Gastroesophageal sphincter (tissue), 4 donors: ENCODE measurements around the gene TMCO2. TPM values are rescaled to one million over a fixed set of nuclear protein-coding genes. Genes with fewer than 3 reads are reported as not detected.

Source experiments
- ATAC-seq: fragments of 150-250 bp; one replicate; pipeline ENCODE4 v1.9.1; 2016; ENCODE audit warnings: mild to moderate bottlenecking, moderate library complexity
- H3K27ac ChIP-seq, 4 donors: fragments of 200-600 bp; sonication (generic) in 3 of 4; 1 replicate in 3 of 4; 2 replicates in 1 of 4; pipeline ENCODE4 v1.5.1; 2016 to 2019
- H3K27me3 ChIP-seq: fragments of 200-600 bp; sonication (generic); one replicate; pipeline ENCODE4 v1.5.1; 2019
- H3K36me3 ChIP-seq, 2 donors: fragments of 200-600 bp; sonication (generic); one replicate each; pipeline ENCODE4 v1.5.1; 2019; ENCODE audit warnings: control low read depth in 1 of 2
- H3K4me1 ChIP-seq, 3 donors: fragments of 200-600 bp; sonication (generic); 1 replicate in 2 of 3; 2 replicates in 1 of 3; pipeline ENCODE4 v1.5.1; 2016 to 2019; ENCODE audit warnings: control low read depth in 2 of 3
- H3K4me3 ChIP-seq, 2 donors: fragments of 200-600 bp; sonication (generic); one replicate each; pipeline ENCODE4 v1.5.1; 2019; ENCODE audit warnings: mild to moderate bottlenecking in 1 of 2, moderate library complexity in 1 of 2
- H3K9me3 ChIP-seq, 3 donors: fragments of 200-600 bp; sonication (generic); one replicate each; pipeline ENCODE4 v1.5.1; 2017 to 2019; ENCODE audit warnings: control low read depth in 2 of 3
- CTCF ChIP-seq, 4 experiments: fragments of 200-600 bp in 2 of 4; fragments of 450-650 bp in 2 of 4; sonication (generic) in 1 of 4; IDR thresholded peaks; one replicate each; pipeline ENCODE4 v1.5.1; 2017 to 2019; ENCODE audit warnings: antibody characterized with exemption in 4 of 4, mild to moderate bottlenecking in 2 of 4, moderate library complexity in 2 of 4
- EP300 ChIP-seq: sonication (generic); formaldehyde crosslinking; IDR thresholded peaks from one replicate; pipeline ENCODE4 v1.6.1; 2017; ENCODE audit warnings: antibody characterized with exemption, mild to moderate bottlenecking
- POLR2A ChIP-seq, 2 donors: fragments of 450-650 bp; IDR thresholded peaks; one replicate each; pipeline ENCODE4 v1.6.1; 2017; ENCODE audit warnings: antibody characterized with exemption in 2 of 2, mild to moderate bottlenecking in 2 of 2, moderate library complexity in 1 of 2
- POLR2AphosphoS5 ChIP-seq: sonication (generic); formaldehyde crosslinking; IDR thresholded peaks from one replicate; pipeline ENCODE4 v1.6.1; 2017; ENCODE audit warnings: antibody characterized with exemption
- whole genome bisulfite sequencing, 2 donors: methylation state at CpG; one replicate each; pipeline ENCODE4 v1.1.5; 2018; ENCODE audit warnings: low coverage in 1 of 2; 5-methylcytosine and 5-hydroxymethylcytosine counted together
- total RNA-seq, 4 donors: library from RNA; depleted of rRNA; stranded (reverse); fragments of >200 nt; gene quantifications; one replicate each; pipeline ENCODE4 v1.1.0, GENCODE V29; 2016

Gene TMCO2
- total RNA-seq, 4 donors from 2014 or later: not detected

- Histone ChIP-seq H3K4me1 (no peaks in the 10 kb centered on the region), H3K36me3 (no peaks in the 10 kb centered on the region), H3K9me3 (no peaks in the 10 kb centered on the region), H3K27me3 (no peaks in the 10 kb centered on the region), H3K4me3 (no peak overlapping the region), H3K27ac (no peak overlapping the region)
- TF ChIP-seq POLR2A (IDR thresholded peaks at IDR 0.05) (no peak), EP300 (no peak), POLR2AphosphoS5 (no peak), CTCF (IDR thresholded peaks at IDR 0.05) (no peak)
- ATAC-seq: no peak
- WGBS, 2 donors: no CpG with 5 or more reads among the region's 10 CpGs
Measured at GRCh38 chr1:40301066-40301465, 53.3 kb downstream of the TMCO2 start.

Other genes with a start within 250 kb of the TMCO2 start
- gene CAP1, start 207.2 kb upstream of the TMCO2 start, total RNA-seq: 100 to 1,000 TPM; 421 to 533 (median 500) TPM
- gene PPT1, start 150.7 kb upstream of the TMCO2 start, total RNA-seq: 10 to 100 TPM; 53.0 to 90.6 (median 65.7) TPM
- gene RLF, start 86.5 kb upstream of the TMCO2 start, total RNA-seq: 10 to 100 TPM; 19.4 to 28.7 (median 27.9) TPM
- 10 to 100 TPM; 49.0 to 76.1 (median 58.3) TPM for gene ZMPSTE24, start 10.3 kb downstream of the TMCO2 start, total RNA-seq
- 10 to 100 TPM in 1 of 4 donors, 1 to 10 TPM in 3; 1.6 to 12.0 (median 4.9) TPM for gene COL9A2, start 69.3 kb downstream of the TMCO2 start, total RNA-seq
- gene SMAP2, start 125.8 kb downstream of the TMCO2 start, total RNA-seq: 10 to 100 TPM; 19.9 to 43.2 (median 26.6) TPM
- 1 to 10 TPM in 2 of 4 donors, under 1 TPM in 1, not detected in 1; 0.54 to 1.4 (median 1.2) TPM for gene ZFP69B, start 202.5 kb downstream of the TMCO2 start, total RNA-seq
- gene ZFP69, start 229.4 kb downstream of the TMCO2 start, total RNA-seq: 1 to 10 TPM; 2.0 to 6.1 (median 4.2) TPM